GM11168 (cell line): ENCODE results near the gene NACA.

ENCODE experiments used
- in situ Hi-C: fragments of 300-500 bp; cut with MboI; formaldehyde crosslinking; loops from one replicate; pipeline ENCODE4 v1.12.0; 2022; ENCODE audit warnings: low sequenced_read_pairs; ENCODE audit not compliant: unreplicated experiment

Gene NACA

GRCh38 chr12:56694161-56694560 lies 30.9 kb downstream of the NACA start:
- in situ Hi-C loops: no loop called here

GRCh38 chr12:56688846-56689109 lies 36.3 kb downstream of the NACA start:
- in situ Hi-C loops: no loop called here

GRCh38 chr12:56688129-56688845 lies 36.8 kb downstream of the NACA start, which contains the start of gene PTGES3:
TSS of gene PTGES3 (minus strand) at chr12:56688284. CDS start at chr12:56687999, 285 bp downstream.
- in situ Hi-C loops: no loop called here

GRCh38 chr12:56687223-56688128 lies 37.6 kb downstream of the NACA start:
- in situ Hi-C loops: no loop called here

- in situ Hi-C loops: no loop called here
Measured at GRCh38 chr12:56684745-56685359, 40.2 kb downstream of the NACA start.

- in situ Hi-C loops: no loop called here
Measured at GRCh38 chr12:56682323-56682722, 42.8 kb downstream of the NACA start.

- in situ Hi-C loops: no loop called here
Measured at GRCh38 chr12:56679883-56680575, 45.1 kb downstream of the NACA start.

- in situ Hi-C loops: no loop called here
Measured at GRCh38 chr12:56678852-56679251, 46.2 kb downstream of the NACA start.

GRCh38 chr12:56677680-56678079 lies 47.4 kb downstream of the NACA start:
- in situ Hi-C loops: no loop called here

- in situ Hi-C loops: no loop called here
Measured at GRCh38 chr12:56676851-56677580, 48.1 kb downstream of the NACA start.

- in situ Hi-C loops: no loop called here
Measured at GRCh38 chr12:56671608-56672007, 53.5 kb downstream of the NACA start.

- in situ Hi-C loops: no loop called here
Measured at GRCh38 chr12:56670836-56671235, 54.3 kb downstream of the NACA start.

- in situ Hi-C loops: no loop called here
Measured at GRCh38 chr12:56668197-56668457, 57.0 kb downstream of the NACA start.
